ENCODE data around the gene FBXO40.

DNA sequence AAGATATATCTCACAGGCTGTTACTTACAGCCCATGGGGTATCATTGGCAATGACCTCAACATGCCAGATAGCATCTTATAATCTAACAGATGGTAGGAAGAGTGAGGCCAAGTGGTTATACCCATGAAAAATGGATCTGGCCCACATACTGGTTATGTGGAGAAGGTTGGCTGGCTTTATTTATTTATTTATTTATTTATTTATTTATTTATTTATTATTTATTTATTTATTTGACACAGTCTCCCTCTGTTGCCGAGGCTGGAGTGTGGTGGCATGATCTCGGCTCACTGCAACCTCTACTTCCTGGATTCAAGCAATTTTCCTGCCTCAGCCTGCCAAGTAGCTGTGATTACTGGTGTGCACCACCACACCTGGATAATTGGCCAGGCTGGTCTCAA lies 11.6 kb downstream of the FBXO40 start:
- TF ChIP-seq, protein P1, sequence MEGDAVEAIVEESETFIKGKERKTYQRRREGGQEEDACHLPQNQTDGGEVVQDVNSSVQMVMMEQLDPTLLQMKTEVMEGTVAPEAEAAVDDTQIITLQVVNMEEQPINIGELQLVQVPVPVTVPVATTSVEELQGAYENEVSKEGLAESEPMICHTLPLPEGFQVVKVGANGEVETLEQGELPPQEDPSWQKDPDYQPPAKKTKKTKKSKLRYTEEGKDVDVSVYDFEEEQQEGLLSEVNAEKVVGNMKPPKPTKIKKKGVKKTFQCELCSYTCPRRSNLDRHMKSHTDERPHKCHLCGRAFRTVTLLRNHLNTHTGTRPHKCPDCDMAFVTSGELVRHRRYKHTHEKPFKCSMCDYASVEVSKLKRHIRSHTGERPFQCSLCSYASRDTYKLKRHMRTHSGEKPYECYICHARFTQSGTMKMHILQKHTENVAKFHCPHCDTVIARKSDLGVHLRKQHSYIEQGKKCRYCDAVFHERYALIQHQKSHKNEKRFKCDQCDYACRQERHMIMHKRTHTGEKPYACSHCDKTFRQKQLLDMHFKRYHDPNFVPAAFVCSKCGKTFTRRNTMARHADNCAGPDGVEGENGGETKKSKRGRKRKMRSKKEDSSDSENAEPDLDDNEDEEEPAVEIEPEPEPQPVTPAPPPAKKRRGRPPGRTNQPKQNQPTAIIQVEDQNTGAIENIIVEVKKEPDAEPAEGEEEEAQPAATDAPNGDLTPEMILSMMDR (IDR thresholded peaks at IDR 0.05; ENCODE audit: control extremely low read depth in 1 of 3, insufficient read depth in 1 of 3, low read depth in 1 of 3, low read length in 3 of 3), result no peak
- no peak for TF ChIP-seq JUND (IDR thresholded peaks at IDR 0.05; ENCODE audit: low read length)
- TF ChIP-seq EGR1 (IDR thresholded peaks at IDR 0.05; ENCODE audit: borderline replicate concordance, low read depth, low read length), result no peak
- no peak for TF ChIP-seq HDAC2 (IDR thresholded peaks at IDR 0.05; ENCODE audit: borderline replicate concordance in 1 of 2, low read depth in 2 of 2, low read length in 2 of 2)
